Glutamatergic neuron (in vitro differentiated cells): ENCODE results near the gene ZG16. TPM values are rescaled to one million over a fixed set of nuclear protein-coding genes. Genes with fewer than 3 reads are reported as not detected.
"Not testable (repeated sequence)": the region's sequence is repeated elsewhere in the genome, so short reads cannot be mapped to it uniquely, and the experiment has no call there.

Experiments
- DNase-seq: peaks from one replicate; pipeline ENCODE4 v3.0.0; 2022
- H3K27ac Mint-ChIP-seq: one replicate; pipeline ENCODE4 v1.8.0; 2020; ENCODE audit warnings: mild to moderate bottlenecking, mixed read lengths, inconsistent platforms; ENCODE audit not compliant: unreplicated experiment
- H3K27me3 Mint-ChIP-seq: one replicate; pipeline ENCODE4 v1.8.0; 2020; ENCODE audit warnings: mild to moderate bottlenecking, moderate library complexity, mixed read lengths, inconsistent platforms; ENCODE audit not compliant: unreplicated experiment
- H3K36me3 Mint-ChIP-seq: one replicate; pipeline ENCODE4 v1.8.0; 2020; ENCODE audit warnings: mild to moderate bottlenecking, mixed read lengths, inconsistent platforms; ENCODE audit not compliant: unreplicated experiment
- H3K4me1 Mint-ChIP-seq: one replicate; pipeline ENCODE4 v1.8.0; 2020; ENCODE audit warnings: mild to moderate bottlenecking, low read depth, mixed read lengths, inconsistent platforms; ENCODE audit not compliant: unreplicated experiment
- H3K4me3 Mint-ChIP-seq: one replicate; pipeline ENCODE4 v1.8.0; 2020; ENCODE audit warnings: mild to moderate bottlenecking, mixed read lengths, inconsistent platforms; ENCODE audit not compliant: unreplicated experiment
- H3K9me3 Mint-ChIP-seq: one replicate; pipeline ENCODE4 v1.8.0; 2020; ENCODE audit warnings: mild to moderate bottlenecking, moderate library complexity, mixed read lengths, inconsistent platforms; ENCODE audit not compliant: unreplicated experiment
- CTCF ChIP-seq: fragments of 200-600 bp; sonication (generic); IDR thresholded peaks from one replicate; pipeline ENCODE4 v1.5.0; 2021; ENCODE audit not compliant: partially characterized antibody, unreplicated experiment
- total RNA-seq: library from RNA; stranded (reverse); fragmentation: NEBNext Ultra II Directional; extraction: Animal tissue kit (Norgen Biotek cat#: 25700); gene quantifications from one replicate; pipeline ENCODE4 v1.2.1, GENCODE V29; 2021; ENCODE audit not compliant: unreplicated experiment

Gene ZG16
- total RNA-seq, 1 donor from 2014 or later, result not detected

GRCh38 chr16:29756654-29757053, 21.4 kb upstream of the ZG16 start:
- H3K4me1 Mint-ChIP-seq, result no peaks in the 10 kb centered on the region
- no peaks in the 10 kb centered on the region for H3K9me3 Mint-ChIP-seq
- peaks cover 2% of the 10 kb centered on the region for H3K27me3 Mint-ChIP-seq
- TF ChIP-seq CTCF, result no peak
- no peak overlapping the region for H3K4me3 Mint-ChIP-seq
- H3K27ac Mint-ChIP-seq, result no peak overlapping the region
- no peaks in the 10 kb centered on the region for H3K36me3 Mint-ChIP-seq
- DNase-seq, result no peak

- not testable (repeated sequence) for H3K4me3 Mint-ChIP-seq, H3K9me3 Mint-ChIP-seq, H3K27ac Mint-ChIP-seq, H3K27me3 Mint-ChIP-seq, H3K36me3 Mint-ChIP-seq, H3K4me1 Mint-ChIP-seq, DNase-seq
Measured at GRCh38 chr16:29757086-29757485, 21.0 kb upstream of the ZG16 start.

GRCh38 chr16:29757950-29758466, 20.0 kb upstream of the ZG16 start:
- Mint-ChIP-seq H3K4me3 (no peak overlapping the region), H3K4me1 (no peaks in the 10 kb centered on the region), H3K27me3 (peaks cover 3% of the 10 kb centered on the region), H3K9me3 (no peaks in the 10 kb centered on the region), H3K36me3 (no peaks in the 10 kb centered on the region), H3K27ac (no peak overlapping the region)
- TF ChIP-seq CTCF, result no peak
- DNase-seq, result no peak

- TF ChIP-seq CTCF, result no peak
- no peaks in the 10 kb centered on the region for H3K36me3 Mint-ChIP-seq
- no peaks in the 10 kb centered on the region for H3K4me1 Mint-ChIP-seq
- H3K27ac Mint-ChIP-seq, result no peak overlapping the region
- no peak overlapping the region for H3K4me3 Mint-ChIP-seq
- H3K9me3 Mint-ChIP-seq, result no peaks in the 10 kb centered on the region
- peaks cover 4% of the 10 kb centered on the region for H3K27me3 Mint-ChIP-seq
- DNase-seq, result no peak
Measured at GRCh38 chr16:29760567-29761279, 17.3 kb upstream of the ZG16 start.

- not testable (repeated sequence) for H3K27me3 Mint-ChIP-seq, DNase-seq, H3K9me3 Mint-ChIP-seq, H3K27ac Mint-ChIP-seq, H3K4me1 Mint-ChIP-seq, H3K36me3 Mint-ChIP-seq, H3K4me3 Mint-ChIP-seq
Measured at GRCh38 chr16:29761280-29761651, 16.8 kb upstream of the ZG16 start.

- no peak for TF ChIP-seq CTCF
- H3K4me1 Mint-ChIP-seq, result no peaks in the 10 kb centered on the region
- no peaks in the 10 kb centered on the region for H3K9me3 Mint-ChIP-seq
- H3K27ac Mint-ChIP-seq, result no peak overlapping the region
- DNase-seq, result no peak
- H3K36me3 Mint-ChIP-seq, result no peaks in the 10 kb centered on the region
- H3K27me3 Mint-ChIP-seq, result peaks cover 4% of the 10 kb centered on the region
- H3K4me3 Mint-ChIP-seq, result no peak overlapping the region
Measured at GRCh38 chr16:29761882-29762281, 16.2 kb upstream of the ZG16 start.
